BJ (cell line): Measurements from ENCODE around the gene SEMA6A. TPM values are rescaled to one million over a fixed set of nuclear protein-coding genes. Genes with fewer than 3 reads are reported as not detected.

Source experiments
- CTCF ChIA-PET: fragments of 350-600 bp; formaldehyde crosslinking; extraction: SDS; loops from one replicate; lab custom pipeline; 2021; ENCODE audit warnings: antibody characterized with exemption, inconsistent platforms; lab: Yijun Ruan, JAX
- POLR2A ChIA-PET: fragments of 300-600 bp; sonication (Branson Sonifier 250); formaldehyde crosslinking; extraction: SDS; loops from one replicate; lab custom pipeline; 2021; ENCODE audit warnings: antibody characterized with exemption; lab: Charles Lee
- DNase-seq: peaks from one replicate; pipeline ENCODE4 v3.0.0-alpha.2; 2011; ENCODE audit warnings: low read depth
- H3K27me3 ChIP-seq: 2 replicates; pipeline ENCODE4 v1.6.0; 2011; ENCODE audit warnings: low read length; ENCODE audit not compliant: control insufficient read depth, insufficient read depth
- H3K36me3 ChIP-seq: 2 replicates; pipeline ENCODE4 v1.5.1; 2011; ENCODE audit warnings: low read length; ENCODE audit not compliant: control insufficient read depth, insufficient read depth
- H3K4me3 ChIP-seq: 2 replicates; pipeline ENCODE4 v1.5.1; 2011; ENCODE audit warnings: low read depth, mild to moderate bottlenecking, control low read depth, low read length
- polyA plus RNA-seq: library from polyadenylated mRNA; depleted of rRNA; stranded (reverse); fragments of >200 nt; gene quantifications from 2 replicates; pipeline ENCODE4 v1.2.3, GENCODE V29; 2011
- TF ChIP-seq, protein P1 (sequence below): IDR thresholded peaks from 2 replicates; pipeline ENCODE4 v1.5.1; 2011; ENCODE audit warnings: low read depth, mild to moderate bottlenecking, control low read depth, inconsistent platforms, low read length, moderate library complexity; ENCODE audit not compliant: insufficient read depth

SEMA6A gene
- polyA plus RNA-seq, 1 experiment = 0.34 TPM

DNA sequence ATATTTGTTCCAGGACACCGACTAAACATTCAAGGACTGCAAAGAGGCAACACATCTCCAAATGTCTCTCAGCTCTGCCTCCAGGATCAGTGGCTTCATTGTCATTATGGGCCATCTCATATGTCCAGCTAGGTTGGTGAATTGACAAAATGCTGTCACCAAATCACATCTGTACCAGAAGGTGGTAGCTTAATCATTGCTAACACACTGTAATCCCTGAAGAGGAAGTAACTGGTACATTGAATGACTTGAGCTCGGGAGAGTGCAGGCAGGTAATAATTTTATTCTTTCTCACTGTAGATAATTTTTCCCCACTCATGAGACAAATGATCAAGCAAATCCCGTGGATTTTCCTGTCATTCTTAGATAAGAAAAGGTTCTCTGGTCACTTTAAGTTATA is 169.8 kb downstream of the SEMA6A start:
- TF ChIP-seq, protein P1, sequence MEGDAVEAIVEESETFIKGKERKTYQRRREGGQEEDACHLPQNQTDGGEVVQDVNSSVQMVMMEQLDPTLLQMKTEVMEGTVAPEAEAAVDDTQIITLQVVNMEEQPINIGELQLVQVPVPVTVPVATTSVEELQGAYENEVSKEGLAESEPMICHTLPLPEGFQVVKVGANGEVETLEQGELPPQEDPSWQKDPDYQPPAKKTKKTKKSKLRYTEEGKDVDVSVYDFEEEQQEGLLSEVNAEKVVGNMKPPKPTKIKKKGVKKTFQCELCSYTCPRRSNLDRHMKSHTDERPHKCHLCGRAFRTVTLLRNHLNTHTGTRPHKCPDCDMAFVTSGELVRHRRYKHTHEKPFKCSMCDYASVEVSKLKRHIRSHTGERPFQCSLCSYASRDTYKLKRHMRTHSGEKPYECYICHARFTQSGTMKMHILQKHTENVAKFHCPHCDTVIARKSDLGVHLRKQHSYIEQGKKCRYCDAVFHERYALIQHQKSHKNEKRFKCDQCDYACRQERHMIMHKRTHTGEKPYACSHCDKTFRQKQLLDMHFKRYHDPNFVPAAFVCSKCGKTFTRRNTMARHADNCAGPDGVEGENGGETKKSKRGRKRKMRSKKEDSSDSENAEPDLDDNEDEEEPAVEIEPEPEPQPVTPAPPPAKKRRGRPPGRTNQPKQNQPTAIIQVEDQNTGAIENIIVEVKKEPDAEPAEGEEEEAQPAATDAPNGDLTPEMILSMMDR = no peak
- Histone ChIP-seq H3K4me3 (no peak overlapping the region), H3K27me3 (no peaks in the 10 kb centered on the region), H3K36me3 (no peaks in the 10 kb centered on the region)
- no peak for DNase-seq
- ChIA-PET CTCF (no interaction called here), POLR2A (no interaction called here)

DNA sequence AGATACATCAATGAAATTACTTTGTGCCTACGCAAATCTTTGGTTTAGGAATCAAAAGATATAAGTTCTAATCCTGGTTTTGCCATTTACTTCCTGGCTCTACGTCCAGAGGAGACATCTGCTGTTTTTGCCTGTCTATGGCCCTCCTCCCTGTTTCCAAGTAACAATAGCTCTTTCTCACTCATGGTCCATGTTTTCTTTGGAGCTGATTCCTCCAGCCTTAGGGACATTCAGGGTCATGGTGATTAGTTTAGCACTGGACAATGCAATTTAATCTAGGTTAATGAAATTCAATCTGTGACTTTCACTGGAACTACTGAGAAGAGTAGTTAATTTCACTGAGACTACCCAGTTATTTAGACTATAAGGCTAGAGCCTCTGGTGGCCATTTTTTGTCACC is 170.6 kb downstream of the SEMA6A start:
- TF ChIP-seq, protein P1 = no peak
- CTCF ChIA-PET = interaction anchor here (1.7 kb wide), 1 partner anchor 15 kb away, joined by 5 read pairs; no protein-coding TSS in a partner anchor
- no peaks in the 10 kb centered on the region for H3K36me3 ChIP-seq
- no peak for DNase-seq
- no peaks in the 10 kb centered on the region for H3K27me3 ChIP-seq
- H3K4me3 ChIP-seq = no peak overlapping the region
- POLR2A ChIA-PET = no interaction called here

DNA sequence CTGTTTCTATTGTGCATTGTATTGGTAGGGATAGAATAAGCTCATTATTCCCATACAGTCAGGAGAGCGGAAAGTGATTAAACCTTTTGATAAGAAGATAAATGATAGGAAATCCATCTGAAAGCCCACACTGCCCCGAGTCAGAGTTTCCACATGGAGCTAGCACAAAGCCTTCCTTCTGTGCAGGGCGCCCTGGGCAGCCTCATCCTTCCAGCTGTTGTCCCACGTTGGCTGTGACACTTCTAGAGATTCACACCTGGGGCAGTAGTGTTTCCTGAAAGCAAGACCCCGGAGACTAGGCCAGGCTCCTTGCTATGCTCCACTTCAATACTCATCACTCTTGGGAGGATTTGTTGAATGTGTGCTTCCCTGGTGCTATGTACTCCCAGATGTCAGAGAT is 172.4 kb downstream of the SEMA6A start:
- DNase-seq = no peak
- CTCF ChIA-PET = interaction anchor here (1.7 kb wide), 1 partner anchor 14 kb away, joined by 5 read pairs; no protein-coding TSS in a partner anchor
- Histone ChIP-seq H3K36me3 (no peaks in the 10 kb centered on the region), H3K4me3 (no peak overlapping the region), H3K27me3 (no peaks in the 10 kb centered on the region)
- TF ChIP-seq, protein P1 = no peak
- POLR2A ChIA-PET = no interaction called here

DNA sequence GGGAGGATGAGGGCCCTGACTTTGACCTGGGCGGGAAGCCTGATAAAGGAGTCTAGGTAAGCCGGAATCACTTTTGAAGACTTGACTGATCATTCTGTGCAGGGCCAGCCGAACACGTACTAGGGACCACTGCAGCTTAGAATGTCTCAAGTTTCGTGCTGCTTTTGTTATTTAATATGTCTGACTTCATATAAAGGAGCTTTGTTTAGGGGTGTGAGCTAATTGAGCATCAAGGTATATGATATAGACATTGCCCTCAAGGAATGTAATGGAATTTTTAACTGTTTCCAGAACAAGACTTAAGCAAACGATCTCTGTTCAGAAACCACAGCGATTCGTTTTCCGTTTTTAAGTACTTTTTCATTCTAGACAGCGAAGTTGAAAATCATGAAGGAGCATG is 173.0 kb downstream of the SEMA6A start:
- no peaks in the 10 kb centered on the region for H3K27me3 ChIP-seq
- no peak for DNase-seq
- CTCF ChIA-PET = no interaction called here
- POLR2A ChIA-PET = no interaction called here
- H3K36me3 ChIP-seq = no peaks in the 10 kb centered on the region
- no peak overlapping the region for H3K4me3 ChIP-seq
- TF ChIP-seq, protein P1 = no peak

DNA sequence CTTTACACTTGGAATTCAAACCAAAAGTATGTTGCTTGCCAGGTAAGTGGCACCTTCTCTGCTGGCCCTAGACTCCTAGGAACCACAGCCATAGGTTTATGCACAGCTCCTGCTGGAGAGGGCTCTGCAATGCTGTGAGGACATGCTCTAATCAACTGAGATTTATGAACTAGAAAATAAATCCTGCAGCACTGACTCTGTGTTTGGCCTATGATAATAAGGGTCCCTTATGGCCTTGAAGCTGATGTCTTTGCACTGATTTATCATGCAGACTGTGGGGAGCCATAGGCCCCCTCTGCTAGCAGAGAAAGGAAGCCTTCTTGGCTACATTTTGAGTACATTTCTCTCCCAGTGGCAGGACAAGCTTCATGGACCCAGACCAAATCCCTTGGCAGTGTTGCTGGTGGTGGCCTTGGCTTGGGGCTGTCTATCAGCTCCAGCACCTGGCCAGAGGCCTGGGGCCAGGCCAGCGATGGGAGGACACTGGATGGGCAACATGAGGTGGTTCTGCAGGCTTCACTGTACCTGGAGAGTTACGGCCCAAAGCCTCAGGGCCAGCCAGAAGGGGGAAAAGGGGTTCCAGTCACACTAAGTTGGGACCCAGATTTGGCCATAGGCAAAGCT is 178.0 kb downstream of the SEMA6A start:
- TF ChIP-seq, protein P1 = no peak
- no peaks in the 10 kb centered on the region for H3K36me3 ChIP-seq
- H3K4me3 ChIP-seq = no peak overlapping the region
- POLR2A ChIA-PET = no interaction called here
- CTCF ChIA-PET = no interaction called here
- DNase-seq = no peak
- H3K27me3 ChIP-seq = no peaks in the 10 kb centered on the region
